Upper lobe of left lung (tissue), 4 donors: ENCODE measurements around the gene PDE4D.

Experiments
- POLR2A ChIP-seq, 4 donors: fragments of 450-650 bp; IDR thresholded peaks; one replicate each; pipeline ENCODE4 v1.5.1; 2016 to 2017; ENCODE audit warnings: antibody characterized with exemption in 4 of 4, mild to moderate bottlenecking in 2 of 4
- TF ChIP-seq, protein P1 (sequence below), 6 experiments: fragments of 450-650 bp in 4 of 6; fragments of 200-600 bp in 2 of 6; sonication (generic) in 2 of 6; IDR thresholded peaks; one replicate each; pipeline ENCODE4 v1.5.1; 2016 to 2019; ENCODE audit warnings: antibody characterized with exemption in 6 of 6

DNA sequence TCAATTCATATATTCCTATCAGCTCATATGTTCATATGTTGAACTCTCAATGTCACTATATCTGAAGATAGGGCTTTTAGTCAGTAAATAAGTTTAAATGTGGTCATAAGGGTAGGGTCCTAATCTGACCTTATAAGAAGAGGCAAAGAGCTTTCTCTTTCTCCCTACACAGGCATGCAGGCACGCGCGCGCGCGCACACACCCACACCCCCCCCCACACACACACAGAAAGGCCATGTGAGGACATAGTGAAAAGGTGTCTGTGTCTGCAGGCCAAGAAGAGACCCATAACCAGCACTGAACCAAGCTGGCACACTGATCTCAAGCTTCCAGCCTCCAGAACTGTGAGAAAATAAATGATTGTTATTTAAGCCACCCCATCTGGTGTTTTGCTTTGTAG lies 76.0 kb downstream of the PDE4D start:
- TF ChIP-seq, protein P1, sequence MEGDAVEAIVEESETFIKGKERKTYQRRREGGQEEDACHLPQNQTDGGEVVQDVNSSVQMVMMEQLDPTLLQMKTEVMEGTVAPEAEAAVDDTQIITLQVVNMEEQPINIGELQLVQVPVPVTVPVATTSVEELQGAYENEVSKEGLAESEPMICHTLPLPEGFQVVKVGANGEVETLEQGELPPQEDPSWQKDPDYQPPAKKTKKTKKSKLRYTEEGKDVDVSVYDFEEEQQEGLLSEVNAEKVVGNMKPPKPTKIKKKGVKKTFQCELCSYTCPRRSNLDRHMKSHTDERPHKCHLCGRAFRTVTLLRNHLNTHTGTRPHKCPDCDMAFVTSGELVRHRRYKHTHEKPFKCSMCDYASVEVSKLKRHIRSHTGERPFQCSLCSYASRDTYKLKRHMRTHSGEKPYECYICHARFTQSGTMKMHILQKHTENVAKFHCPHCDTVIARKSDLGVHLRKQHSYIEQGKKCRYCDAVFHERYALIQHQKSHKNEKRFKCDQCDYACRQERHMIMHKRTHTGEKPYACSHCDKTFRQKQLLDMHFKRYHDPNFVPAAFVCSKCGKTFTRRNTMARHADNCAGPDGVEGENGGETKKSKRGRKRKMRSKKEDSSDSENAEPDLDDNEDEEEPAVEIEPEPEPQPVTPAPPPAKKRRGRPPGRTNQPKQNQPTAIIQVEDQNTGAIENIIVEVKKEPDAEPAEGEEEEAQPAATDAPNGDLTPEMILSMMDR (IDR thresholded peaks at IDR 0.05): no peak
- no peak for TF ChIP-seq POLR2A (IDR thresholded peaks at IDR 0.05)
